Thoracic aorta (tissue), 2 donors: Measurements from ENCODE around the gene COPS7B. TPM values are rescaled to one million over a fixed set of nuclear protein-coding genes. Genes with fewer than 3 reads are reported as not detected.

ENCODE experiments used
- ATAC-seq: fragments of 150-250 bp; one replicate; pipeline ENCODE4 v1.8.0; 2017; ENCODE audit warnings: low read depth; ENCODE audit not compliant: insufficient number of reproducible peaks, low FRiP score
- DNase-seq: peaks from one replicate; pipeline ENCODE4 v3.0.0-alpha.2; 2020; ENCODE audit warnings: low spot score
- H3K27ac ChIP-seq, 2 donors: fragments of 200-600 bp; sonication (generic); 1 replicate in 1 of 2; 2 replicates in 1 of 2; pipeline ENCODE4 v1.5.1; 2016; ENCODE audit warnings: mild to moderate bottlenecking in 2 of 2, moderate library complexity in 2 of 2
- H3K27me3 ChIP-seq: fragments of 200-600 bp; sonication (generic); replicated peaks from 2 replicates; pipeline ENCODE4 v1.6.0; 2016; ENCODE audit warnings: mild to moderate bottlenecking; ENCODE audit not compliant: insufficient read depth
- H3K36me3 ChIP-seq: fragments of 200-600 bp; sonication (generic); one replicate; pipeline ENCODE4 v1.5.1; 2016
- H3K4me1 ChIP-seq, 2 donors: fragments of 200-600 bp; sonication (generic); 1 replicate in 1 of 2; 2 replicates in 1 of 2; pipeline versions ENCODE4 v1.5.1 to v1.6.0; 2016; ENCODE audit warnings: low read depth in 2 of 2, mild to moderate bottlenecking in 1 of 2; ENCODE audit not compliant: control insufficient read depth in 1 of 2
- H3K4me3 ChIP-seq: fragments of 200-600 bp; sonication (generic); 2 replicates; pipeline ENCODE4 v1.5.1; 2016; ENCODE audit warnings: mild to moderate bottlenecking
- H3K9me3 ChIP-seq: fragments of 200-600 bp; sonication (generic); 2 replicates; pipeline ENCODE4 v1.5.1; 2016
- CTCF ChIP-seq: fragments of 200-600 bp; sonication (generic); IDR thresholded peaks from one replicate; pipeline ENCODE4 v1.5.1; 2019; ENCODE audit warnings: antibody characterized with exemption
- total RNA-seq, 2 donors: library from RNA; depleted of rRNA; stranded (reverse); fragments of >200 nt; gene quantifications; one replicate each; pipeline versions ENCODE4 v1.1.0 to v1.2.3, GENCODE V29; 2016

COPS7B gene
- total RNA-seq, 2 donors from 2014 or later, result 25.5 to 25.7 TPM

GRCh38 chr2:231810905-231811304 is 24.7 kb downstream of the COPS7B start:
- Histone ChIP-seq H3K36me3 (peaks cover 38% of the 10 kb centered on the region), H3K4me3 (no peak overlapping the region), H3K27ac (no peak overlapping the region), H3K4me1 (no peaks in the 10 kb centered on the region), H3K27me3 (no peaks in the 10 kb centered on the region), H3K9me3 (peaks cover 3% of the 10 kb centered on the region)
- DNase-seq (no peak), ATAC-seq (no peak)
- TF ChIP-seq CTCF, result no peak

GRCh38 chr2:231816327-231817026 is 30.2 kb downstream of the COPS7B start:
- ATAC-seq, result no peak
- no peaks in the 10 kb centered on the region for H3K4me1 ChIP-seq
- H3K36me3 ChIP-seq, result peaks cover 3% of the 10 kb centered on the region
- H3K9me3 ChIP-seq, result peaks cover 3% of the 10 kb centered on the region
- no peaks in the 10 kb centered on the region for H3K27me3 ChIP-seq
- TF ChIP-seq CTCF, result no peak
- no peak for DNase-seq
- H3K4me3 ChIP-seq, result no peak overlapping the region
- no peak overlapping the region for H3K27ac ChIP-seq

- no peaks in the 10 kb centered on the region for H3K36me3 ChIP-seq
- H3K27me3 ChIP-seq, result no peaks in the 10 kb centered on the region
- no peaks in the 10 kb centered on the region for H3K4me1 ChIP-seq
- no peak overlapping the region for H3K27ac ChIP-seq
- no peak for DNase-seq
- no peak overlapping the region for H3K4me3 ChIP-seq
- TF ChIP-seq CTCF, result no peak
- peaks cover 3% of the 10 kb centered on the region for H3K9me3 ChIP-seq
- no peak for ATAC-seq
Observed at GRCh38 chr2:231819447-231820042, 33.3 kb downstream of the COPS7B start.

- Histone ChIP-seq H3K36me3 (no peaks in the 10 kb centered on the region), H3K9me3 (no peaks in the 10 kb centered on the region), H3K4me1 (no peaks in the 10 kb centered on the region), H3K27me3 (no peaks in the 10 kb centered on the region), H3K27ac (no peak overlapping the region), H3K4me3 (no peak overlapping the region)
- no peak for DNase-seq
- no peak for TF ChIP-seq CTCF
- no peak for ATAC-seq
Observed at GRCh38 chr2:231820786-231821303, 34.6 kb downstream of the COPS7B start.

GRCh38 chr2:231821908-231822307 is 35.7 kb downstream of the COPS7B start:
- Histone ChIP-seq H3K27me3 (no peaks in the 10 kb centered on the region), H3K36me3 (no peaks in the 10 kb centered on the region), H3K4me1 (no peaks in the 10 kb centered on the region), H3K9me3 (no peaks in the 10 kb centered on the region), H3K27ac (no peak overlapping the region), H3K4me3 (no peak overlapping the region)
- ATAC-seq, result no peak
- no peak for DNase-seq
- TF ChIP-seq CTCF, result no peak
